GM10266 (cell line): ENCODE data around the gene MYL7.

Experiments
- DNase-seq: peaks from one replicate; pipeline ENCODE4 v3.0.0; 2012; ENCODE audit errors: extremely low spot score
- TF ChIP-seq, protein P1 (sequence below): IDR thresholded peaks from 2 replicates; pipeline ENCODE4 v1.5.1; 2012; ENCODE audit warnings: mild to moderate bottlenecking, low read depth; ENCODE audit not compliant: control insufficient read depth, insufficient read depth; ENCODE audit errors: missing control alignments

MYL7 gene

DNA sequence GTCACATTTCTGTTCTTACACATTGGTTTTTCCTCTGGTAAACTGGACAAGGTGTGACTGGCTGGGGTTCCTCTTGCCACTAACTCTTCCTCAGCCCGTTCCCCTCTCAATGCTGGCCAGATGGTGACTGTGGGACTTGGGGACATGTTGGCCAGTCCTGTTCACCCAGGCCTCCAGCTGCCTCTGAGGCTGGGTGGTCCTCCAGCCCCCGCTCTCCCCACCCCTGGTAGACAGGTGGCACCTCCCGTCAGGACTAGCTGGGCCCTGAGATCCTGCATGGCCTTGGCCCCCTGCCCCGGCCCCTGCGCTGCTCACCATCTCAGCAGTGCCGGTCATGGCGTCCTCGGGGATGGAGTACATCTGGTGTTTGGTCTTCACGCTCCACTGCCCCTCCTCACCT is 10.8 kb upstream of the MYL7 start:
- TF ChIP-seq, protein P1, sequence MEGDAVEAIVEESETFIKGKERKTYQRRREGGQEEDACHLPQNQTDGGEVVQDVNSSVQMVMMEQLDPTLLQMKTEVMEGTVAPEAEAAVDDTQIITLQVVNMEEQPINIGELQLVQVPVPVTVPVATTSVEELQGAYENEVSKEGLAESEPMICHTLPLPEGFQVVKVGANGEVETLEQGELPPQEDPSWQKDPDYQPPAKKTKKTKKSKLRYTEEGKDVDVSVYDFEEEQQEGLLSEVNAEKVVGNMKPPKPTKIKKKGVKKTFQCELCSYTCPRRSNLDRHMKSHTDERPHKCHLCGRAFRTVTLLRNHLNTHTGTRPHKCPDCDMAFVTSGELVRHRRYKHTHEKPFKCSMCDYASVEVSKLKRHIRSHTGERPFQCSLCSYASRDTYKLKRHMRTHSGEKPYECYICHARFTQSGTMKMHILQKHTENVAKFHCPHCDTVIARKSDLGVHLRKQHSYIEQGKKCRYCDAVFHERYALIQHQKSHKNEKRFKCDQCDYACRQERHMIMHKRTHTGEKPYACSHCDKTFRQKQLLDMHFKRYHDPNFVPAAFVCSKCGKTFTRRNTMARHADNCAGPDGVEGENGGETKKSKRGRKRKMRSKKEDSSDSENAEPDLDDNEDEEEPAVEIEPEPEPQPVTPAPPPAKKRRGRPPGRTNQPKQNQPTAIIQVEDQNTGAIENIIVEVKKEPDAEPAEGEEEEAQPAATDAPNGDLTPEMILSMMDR = no peak
- no peak for DNase-seq

DNA sequence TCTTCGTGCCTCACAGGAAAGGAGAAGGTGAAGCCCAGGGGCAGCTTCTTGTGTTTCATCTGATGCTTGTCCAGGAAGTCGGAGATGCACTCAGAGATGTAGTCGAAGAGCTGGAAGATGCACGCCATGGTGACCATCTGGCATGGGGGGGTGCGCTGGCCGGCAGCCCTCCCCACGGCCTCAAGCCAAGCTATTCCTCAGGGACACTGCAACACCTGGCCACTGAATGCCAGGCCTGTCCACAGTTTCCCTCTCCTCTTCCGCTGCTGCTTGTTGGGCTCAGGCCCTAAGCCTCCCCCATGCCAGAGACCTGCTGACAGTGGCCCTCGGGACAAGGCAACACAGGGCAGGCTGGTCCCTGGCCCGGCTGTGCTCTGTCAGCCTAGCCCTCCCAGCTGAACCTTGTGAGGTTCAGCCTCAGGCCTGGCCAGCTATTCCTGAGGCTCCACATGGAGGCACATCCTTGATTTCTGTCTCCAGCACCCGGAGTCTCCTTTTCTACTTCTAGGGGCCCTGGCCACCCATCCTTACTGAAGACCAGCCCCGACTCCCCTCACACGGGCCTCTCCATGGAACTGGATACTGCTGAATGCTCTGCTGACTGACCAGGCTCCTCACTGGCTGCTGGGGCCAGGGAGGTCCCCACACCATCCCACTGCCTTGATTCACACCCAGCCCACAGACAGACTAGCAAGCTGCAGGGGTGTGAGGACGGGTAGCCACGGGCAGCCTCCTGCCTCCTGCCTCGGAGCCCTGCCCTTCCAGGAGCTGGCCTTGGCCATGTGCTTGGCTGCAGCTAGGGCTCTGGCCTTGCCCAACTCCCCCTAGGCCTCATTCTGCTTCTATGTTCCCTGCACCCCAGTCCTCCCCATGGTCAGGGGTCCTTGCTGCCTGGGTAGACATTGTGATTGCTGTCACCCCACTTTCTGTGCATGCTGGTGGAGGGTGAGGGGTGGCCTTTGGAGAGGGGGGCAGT is 10.1 kb upstream of the MYL7 start:
- TF ChIP-seq, protein P1 = no peak
- DNase-seq = no peak

DNA sequence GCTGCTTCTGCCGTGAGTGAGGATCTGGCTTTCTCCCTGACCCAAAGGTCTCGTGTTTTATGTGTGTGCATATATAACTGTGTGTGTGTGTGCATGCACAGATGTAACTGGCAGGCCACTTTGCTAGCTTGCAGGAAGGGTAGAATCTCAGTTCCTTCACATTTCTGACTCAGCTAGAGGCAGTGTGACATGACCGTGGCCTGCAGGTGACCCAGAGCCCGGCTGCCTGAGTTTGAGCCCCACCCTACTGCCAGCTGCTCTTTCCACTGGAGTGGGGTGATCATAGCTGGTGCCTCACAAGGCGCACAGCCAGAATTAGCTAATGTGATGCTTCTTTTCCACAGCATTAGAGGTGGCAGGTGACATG is 9.3 kb upstream of the MYL7 start:
- no peak for DNase-seq
- TF ChIP-seq, protein P1 = no peak

DNA sequence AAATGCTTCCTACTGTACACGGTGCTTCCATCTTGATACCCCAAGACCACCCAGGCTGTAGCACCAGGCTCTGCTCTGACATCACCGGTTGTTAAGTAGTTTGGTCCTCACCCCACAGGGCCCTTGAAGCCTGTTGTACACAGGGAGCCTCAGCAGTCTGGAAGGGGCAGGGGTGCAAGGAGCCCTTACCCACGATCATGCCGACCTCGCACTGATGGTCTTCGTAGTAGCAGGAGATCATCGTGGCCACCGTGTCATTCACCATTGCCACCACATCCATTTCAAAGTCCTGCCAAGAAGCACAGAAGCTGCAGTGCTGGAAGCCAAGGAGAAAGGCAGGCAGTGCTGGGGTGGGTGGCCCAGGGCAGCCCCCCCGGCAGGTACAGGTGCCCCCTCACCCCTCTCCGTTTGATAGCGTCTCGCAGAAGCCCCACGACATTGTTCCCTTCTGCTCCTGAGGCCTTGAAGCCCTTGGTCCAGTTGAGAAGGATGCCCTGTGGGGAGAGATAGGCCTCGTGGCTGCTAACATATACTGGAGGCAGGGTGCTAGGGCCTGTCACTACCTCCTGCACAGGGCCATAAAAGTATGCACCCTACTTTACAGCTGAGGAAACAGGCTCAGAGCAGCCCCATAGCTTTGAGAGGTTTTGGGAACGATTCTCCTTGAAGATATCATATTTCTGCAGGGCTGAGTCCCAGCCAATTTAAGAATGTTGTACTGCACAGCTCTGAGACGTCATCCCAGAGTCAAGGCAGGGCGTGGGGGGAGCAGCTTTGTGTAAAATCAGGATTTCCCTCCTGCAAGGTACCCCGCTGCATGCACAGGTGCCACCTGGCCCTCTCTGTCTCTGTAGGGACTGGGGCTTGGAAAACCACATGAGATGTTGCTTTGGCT is 8.7 kb upstream of the MYL7 start:
- no peak for DNase-seq

DNA sequence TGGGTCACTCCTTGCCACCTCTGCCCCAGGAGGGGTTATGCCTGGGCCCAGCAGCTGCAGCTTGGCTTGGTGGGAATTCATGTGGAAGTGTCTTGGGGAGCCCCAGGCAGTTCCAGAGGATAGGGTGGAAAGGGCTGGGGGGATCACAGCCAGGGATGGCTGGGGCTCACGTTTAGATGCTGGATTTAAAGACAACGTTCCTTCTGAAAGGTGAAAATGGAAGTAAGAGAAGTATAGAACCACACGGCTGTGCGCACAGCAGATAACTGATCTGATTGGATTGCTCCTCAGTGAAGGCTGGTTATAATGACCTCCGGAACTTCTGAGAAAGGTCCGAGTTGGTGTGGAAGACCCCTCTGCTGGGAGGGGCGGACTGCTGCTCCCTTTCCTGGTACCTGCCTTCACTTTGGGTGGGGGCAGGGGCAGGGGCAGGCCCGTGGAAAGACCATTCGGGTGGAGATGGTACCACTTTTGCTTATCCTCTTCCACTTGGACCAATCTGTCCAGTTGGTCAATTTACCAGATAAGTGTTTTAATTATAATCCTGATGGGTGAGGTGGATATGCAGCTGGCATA is 7.9 kb upstream of the MYL7 start:
- no peak for DNase-seq
- TF ChIP-seq, protein P1 = no peak

More for the DNA sequence above, 8.7 kb upstream of the MYL7 start:
- TF ChIP-seq, protein P1 = no peak

DNA sequence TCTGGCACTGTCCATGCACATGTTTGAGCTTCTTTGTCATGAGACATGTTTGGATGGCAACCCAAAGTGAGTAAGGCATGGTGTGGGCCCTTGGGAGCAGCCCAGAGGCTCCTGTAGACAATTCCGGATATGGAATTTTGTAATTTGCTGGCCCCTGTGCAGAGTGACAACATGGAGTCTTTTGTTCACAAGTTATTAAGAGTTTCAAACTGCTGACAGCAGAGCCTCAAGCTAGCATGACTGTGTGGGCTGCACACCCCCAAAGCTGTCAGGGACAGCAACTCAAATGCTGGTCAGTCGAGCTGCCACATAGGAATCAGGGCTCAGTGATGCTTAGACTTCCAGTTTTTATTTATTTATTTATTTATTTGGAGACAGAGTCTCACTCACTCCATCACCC is 7.0 kb upstream of the MYL7 start:
- DNase-seq = no peak

More for the DNA sequence above, 7.0 kb upstream of the MYL7 start:
- TF ChIP-seq, protein P1 = no peak
